DOHH2 (cell line): ENCODE results near the gene CCDC88B.

Experiments
- CTCF ChIP-seq: fragments of 200-600 bp; sonication (generic); IDR thresholded peaks from one replicate; pipeline ENCODE4 v1.5.1; 2014; ENCODE audit warnings: antibody characterized with exemption, mild to moderate bottlenecking, low read depth, low read length; ENCODE audit not compliant: poor library complexity, severe bottlenecking
- EZH2phosphoT487 ChIP-seq: fragments of 200-600 bp; sonication (generic); IDR thresholded peaks from 2 replicates; pipeline ENCODE4 v1.6.1; 2017; ENCODE audit warnings: borderline replicate concordance, mild to moderate bottlenecking, antibody characterized with exemption, low read length, moderate library complexity, mixed read lengths

- no peak for TF ChIP-seq CTCF
- no peak for TF ChIP-seq EZH2phosphoT487
These were observed 24.4 kb downstream of the CCDC88B start for GRCh38 chr11:64364435-64364834.
